HG02763 (cell line): ENCODE measurements around the gene ZNF419.

Source experiments
- ATAC-seq: cut with Tn5 transposase; IDR thresholded peaks from one replicate; pipeline ENCODE4 v1.9.1; 2021; ENCODE audit warnings: mild to moderate bottlenecking, moderate library complexity; ENCODE audit not compliant: unreplicated experiment

ZNF419 gene

DNA sequence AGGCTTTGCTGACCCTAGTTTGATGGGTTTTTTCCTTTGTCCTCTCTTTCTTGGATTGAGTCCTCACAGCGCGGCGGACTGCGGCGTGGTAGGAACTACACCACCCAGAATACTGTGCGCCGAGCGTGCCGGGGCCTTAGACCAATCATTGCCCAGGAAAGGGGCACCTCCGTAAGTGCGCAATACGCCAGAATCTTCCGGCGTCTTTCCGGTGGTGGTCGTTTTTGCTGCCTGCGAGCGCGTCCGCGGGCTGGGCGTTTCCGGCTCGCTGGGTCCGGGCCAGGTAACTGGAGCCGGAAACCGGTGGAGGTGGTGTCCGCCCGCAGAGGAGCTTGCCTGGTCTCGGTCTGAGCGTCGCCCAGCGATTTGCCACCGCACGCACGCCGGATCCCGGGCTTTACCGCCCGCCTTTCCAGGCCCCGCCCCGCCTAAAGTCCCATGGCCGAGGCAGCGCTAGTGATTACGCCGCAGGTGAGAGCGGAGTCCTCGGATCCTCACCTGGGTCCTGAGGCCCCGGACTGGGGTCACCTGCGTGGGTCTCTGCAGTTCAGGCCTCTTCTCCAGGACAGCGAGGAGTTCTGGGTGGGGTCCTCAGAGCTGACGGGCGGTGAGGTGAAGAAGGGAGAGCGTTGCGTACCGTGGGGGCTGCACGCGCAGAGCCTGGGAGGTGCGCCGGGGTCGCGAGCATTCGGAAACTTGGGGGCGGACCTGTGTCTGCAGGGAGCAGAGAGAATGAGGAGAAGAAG, 39.8 kb downstream of the ZNF419 start, which contains the start of gene ZNF549:
ZNF549 (plus strand) TSS at position 221 of the 746 bp plus-strand sequence; CDS start at position 439, 218 bp downstream.
- peak; percentile 99 for ATAC-seq

DNA sequence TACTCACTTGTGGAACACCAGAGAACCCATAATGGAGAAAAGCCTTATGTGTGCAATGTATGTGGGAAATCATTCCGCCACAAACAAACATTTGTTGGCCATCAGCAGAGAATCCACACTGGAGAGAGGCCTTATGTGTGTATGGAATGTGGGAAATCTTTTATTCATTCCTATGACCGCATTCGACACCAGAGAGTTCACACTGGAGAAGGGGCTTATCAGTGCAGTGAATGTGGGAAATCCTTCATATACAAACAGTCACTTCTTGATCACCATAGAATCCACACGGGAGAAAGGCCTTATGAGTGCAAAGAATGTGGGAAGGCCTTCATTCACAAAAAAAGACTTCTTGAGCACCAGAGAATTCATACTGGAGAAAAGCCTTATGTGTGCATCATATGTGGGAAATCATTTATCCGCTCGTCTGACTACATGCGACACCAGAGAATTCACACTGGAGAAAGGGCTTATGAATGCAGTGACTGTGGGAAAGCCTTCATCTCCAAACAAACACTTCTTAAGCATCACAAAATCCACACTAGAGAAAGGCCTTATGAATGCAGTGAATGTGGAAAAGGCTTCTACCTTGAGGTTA, 50.5 kb downstream of the ZNF419 start:
- ATAC-seq = no peak
